Measurements from ENCODE around the gene PALLD.

PALLD gene

DNA sequence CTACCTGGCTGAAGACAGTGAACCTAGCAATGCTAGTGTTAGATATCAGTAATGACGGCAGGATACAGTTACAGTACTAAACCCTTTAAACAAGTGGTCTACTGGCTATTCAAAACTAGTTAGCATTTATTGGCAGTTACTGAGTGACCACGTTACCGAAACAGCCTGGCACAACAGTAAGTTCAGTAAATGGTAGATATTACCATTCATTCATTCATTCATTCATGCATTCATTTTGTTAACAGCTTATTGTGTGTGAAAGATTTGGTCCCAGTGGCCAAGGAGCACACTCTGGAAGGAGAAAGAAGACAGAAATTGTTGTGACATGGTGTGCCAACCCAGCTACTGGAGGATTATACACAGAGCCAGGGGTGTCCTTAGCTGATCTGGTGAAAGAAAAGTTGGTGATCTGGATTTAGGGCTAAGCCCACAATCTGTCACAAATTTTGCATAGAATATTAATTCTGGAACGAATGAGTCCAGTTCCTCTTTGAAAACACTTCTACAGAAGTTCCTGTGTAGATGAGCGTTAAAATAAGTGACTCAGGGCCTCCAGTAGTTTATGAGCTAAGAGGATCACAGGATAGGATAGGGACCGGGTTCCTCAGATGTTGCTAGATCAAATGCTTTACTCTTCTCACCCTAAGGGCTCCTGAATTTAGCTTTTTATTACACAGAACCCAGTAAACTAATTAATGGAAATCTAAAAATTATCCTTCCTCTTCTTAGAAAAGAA is 334.1 kb downstream of the PALLD start:
- no peak for DNase-seq (ENCODE audit: low read depth, low spot score)

GRCh38 chr4:168831585-168831918 is 334.7 kb downstream of the PALLD start:
- no peak for DNase-seq (ENCODE audit: low read depth, low spot score)

GRCh38 chr4:168831919-168832762 is 335.3 kb downstream of the PALLD start:
- peak; percentile 22 for DNase-seq (ENCODE audit: low read depth, low spot score)

- DNase-seq (ENCODE audit: low read depth, low spot score) = no peak
These were observed 336.1 kb downstream of the PALLD start for GRCh38 chr4:168832763-168833575.

DNA sequence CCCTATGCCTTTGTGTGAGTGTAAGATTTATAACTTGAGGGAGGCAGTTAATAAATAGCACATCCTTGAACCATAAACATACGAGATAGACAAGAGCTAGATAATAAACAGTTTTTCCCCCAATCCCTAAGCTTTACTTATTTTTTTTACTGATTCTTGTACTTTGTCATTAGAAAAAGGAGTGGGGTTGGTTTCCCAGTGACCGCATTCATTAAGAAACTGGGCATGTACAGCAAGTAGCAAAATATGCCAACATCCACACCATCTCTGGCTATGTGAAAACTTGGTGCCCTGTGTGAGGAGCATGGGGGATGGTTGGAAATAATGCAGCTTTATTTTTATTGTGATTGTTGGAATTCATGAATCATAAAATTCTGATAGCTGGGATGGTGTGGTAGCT is 337.0 kb downstream of the PALLD start:
- no peak for DNase-seq (ENCODE audit: low read depth, low spot score)

- DNase-seq (ENCODE audit: low read depth, low spot score) = no peak
These were observed 339.1 kb downstream of the PALLD start for GRCh38 chr4:168835880-168836454.

DNA sequence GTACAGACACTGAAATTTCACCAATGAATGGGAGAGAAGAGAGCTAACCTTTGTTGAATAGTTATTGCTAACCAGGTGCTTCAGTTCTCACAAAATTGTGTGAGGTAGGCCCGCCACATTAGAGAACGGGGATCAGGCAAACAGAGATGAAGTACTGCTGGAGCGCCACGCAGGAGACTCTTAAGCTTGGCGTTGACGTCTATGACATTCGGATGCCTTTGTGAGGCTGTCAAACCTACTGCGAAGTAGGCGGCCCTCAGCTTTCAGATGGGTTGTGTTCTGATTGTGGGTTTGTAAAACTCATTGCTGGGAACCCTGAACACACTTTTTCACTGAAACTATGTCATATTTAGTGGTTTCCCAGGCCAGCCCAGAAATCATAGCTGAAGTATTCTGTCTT is 339.6 kb downstream of the PALLD start:
- no peak for DNase-seq (ENCODE audit: low read depth, low spot score)

DNA sequence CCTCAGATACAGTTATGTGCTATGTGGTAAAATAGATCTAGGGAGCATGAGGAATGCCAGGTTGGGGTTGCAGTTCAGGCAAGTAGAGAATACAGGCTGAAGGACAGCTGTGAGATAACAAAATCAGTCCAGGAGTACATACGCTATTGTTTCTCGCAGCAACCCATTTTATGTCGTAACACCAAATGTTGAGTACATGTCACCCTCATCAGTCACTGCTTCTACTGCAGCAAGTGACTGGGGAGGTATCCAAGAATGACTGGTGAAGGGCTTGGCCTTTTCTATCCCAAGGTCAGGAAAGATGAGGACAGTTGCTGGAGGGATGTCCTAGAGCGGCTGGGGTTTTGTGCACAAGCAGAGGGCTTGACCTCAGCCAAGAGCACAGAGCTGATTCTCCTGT is 341.1 kb downstream of the PALLD start:
- no peak for DNase-seq (ENCODE audit: low read depth, low spot score)

DNA sequence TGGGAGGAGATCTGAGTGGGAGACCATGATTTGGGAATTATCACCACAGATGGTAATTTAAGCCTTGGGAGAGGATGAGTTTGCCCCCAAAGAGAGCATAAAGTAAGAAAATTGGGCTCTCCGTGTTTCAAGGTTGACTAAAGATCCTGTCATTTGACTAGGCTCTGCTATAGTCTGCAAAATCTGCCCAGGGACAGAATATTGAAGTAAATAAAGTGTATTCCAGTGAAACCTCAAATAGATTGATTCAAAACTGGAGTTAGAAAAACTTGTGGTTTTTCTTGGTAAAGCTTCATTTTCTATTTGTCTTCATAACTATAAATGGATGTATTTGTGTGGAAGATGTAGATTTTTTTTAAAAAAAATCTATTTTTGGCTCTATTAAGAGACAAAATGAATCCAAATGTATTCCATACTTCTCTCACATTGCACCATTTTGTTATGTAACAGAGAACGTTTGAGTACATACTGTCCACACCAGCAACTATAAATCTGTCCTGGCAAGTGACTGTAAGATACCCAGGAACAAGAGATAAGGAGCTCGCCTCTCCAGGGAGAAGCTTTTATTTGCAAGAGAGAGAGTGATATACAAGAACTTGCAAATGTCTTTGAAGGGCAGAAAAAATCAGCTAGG is 343.0 kb downstream of the PALLD start:
- no peak for DNase-seq (ENCODE audit: low read depth, low spot score)

GRCh38 chr4:168840392-168840763 is 343.5 kb downstream of the PALLD start:
- no peak for DNase-seq (ENCODE audit: low read depth, low spot score)

- no peak for DNase-seq (ENCODE audit: low read depth, low spot score)
These were observed 344.3 kb downstream of the PALLD start for GRCh38 chr4:168841000-168841671.

DNA sequence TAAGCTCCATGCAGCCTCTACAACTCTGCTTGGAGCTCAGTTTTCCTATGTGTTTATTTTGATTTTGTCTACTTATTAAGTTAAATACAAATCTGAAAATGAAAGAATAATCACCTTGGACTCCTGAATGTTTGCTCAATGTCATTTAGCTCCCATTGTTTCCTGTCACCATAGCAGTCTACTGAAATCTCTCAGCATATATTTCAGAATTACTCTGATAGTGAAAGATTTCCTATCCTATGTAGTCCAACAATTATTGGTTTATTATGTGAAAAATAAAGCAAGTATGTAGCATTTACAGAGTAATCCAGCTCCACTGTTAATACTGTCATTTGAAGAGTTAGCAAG is 344.8 kb downstream of the PALLD start:
- no peak for DNase-seq (ENCODE audit: low read depth, low spot score)

DNA sequence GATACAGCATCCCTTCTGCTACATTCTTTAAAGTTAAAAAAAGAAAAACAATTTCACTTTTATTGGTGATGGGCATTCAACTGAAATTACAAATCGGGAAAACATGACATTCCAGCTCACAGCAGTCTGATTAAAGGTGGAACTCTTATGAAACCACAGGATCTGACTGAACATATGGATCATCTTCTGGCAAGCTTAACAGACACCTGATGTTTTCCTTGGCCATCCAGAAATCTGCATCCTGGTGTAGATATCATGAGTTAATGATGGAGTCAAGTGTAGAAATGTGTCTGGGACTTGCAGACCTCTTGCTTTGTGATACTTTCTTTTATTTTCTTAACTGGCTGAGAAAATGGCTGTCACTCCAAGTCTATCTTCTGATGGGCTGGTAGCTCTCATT is 345.3 kb downstream of the PALLD start:
- no peak for DNase-seq (ENCODE audit: low read depth, low spot score)

DNA sequence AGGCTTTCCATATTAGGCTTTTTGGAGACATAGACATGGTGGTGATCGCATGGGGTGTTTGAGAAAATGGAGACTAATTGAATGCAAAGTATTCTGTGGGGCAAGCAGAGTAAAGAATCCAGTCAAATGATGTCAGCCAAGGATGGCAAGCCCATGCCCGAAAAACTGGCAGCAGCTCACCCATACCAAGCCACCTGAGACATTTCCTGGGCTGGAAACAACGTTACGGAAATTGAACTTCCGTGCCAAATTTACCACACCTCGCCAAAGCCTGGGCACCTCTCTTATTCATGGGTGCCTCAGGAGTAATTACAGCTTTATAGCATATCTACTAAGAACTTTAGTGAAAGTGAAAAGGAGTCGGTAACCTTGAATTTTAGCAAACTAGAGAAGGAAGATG is 346.8 kb downstream of the PALLD start:
- DNase-seq (ENCODE audit: low read depth, low spot score) = no peak

DNA sequence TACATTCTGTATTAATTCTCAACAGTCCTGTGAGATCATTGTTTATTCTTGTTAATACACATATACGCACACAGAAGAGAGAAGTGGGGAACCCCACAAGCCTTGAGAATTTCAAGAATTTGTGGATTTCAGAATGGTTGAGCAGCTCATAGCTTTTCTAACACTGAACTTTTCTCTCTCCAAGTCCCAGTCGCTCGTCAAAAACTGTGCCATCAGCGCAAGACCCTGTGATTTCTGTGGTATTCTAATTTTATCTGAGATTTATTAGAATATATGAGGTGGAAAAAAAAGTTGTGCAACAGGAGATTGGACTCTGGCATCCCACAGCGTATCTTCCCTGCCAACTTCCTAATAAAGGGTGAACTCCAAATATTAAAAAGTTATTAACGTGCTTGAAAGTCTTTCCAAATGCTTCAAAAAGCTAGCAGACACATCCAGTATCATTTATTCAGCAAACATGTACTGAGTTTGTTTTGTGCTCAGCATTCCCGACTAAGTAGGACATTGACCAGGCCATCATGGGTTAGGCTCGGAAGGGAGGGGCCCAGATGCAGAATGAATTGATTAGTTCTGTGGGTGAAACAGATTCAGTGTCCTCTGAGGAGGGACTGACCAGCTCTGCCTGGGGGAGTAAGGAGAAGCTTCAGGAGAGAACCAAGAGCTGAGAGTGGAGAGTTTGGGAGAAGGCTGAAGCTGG is 347.6 kb downstream of the PALLD start:
- no peak for DNase-seq (ENCODE audit: low read depth, low spot score)

- no peak for DNase-seq (ENCODE audit: low read depth, low spot score)
These were observed 349.0 kb downstream of the PALLD start for GRCh38 chr4:168845897-168846296.

DNA sequence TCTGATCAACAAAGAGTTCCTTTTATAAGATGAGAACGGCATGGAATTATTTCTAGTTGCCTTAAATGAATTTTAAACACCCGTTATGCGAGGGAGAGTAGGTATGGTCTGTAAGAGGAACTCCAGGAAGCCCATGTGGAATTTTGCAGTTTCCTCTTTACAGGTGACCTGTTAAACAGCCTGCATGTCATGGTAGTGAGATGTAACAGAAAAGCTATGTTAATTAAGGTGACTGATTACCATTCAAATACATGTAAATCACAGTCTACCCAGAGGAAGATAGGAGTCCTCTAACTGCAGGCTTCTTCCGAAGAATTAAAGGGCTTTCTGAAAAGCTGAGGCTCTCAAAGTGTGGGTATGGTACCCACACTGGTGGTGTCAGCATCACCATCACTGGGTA is 349.6 kb downstream of the PALLD start:
- DNase-seq (ENCODE audit: low read depth, low spot score) = no peak

- no peak for DNase-seq (ENCODE audit: low read depth, low spot score)
These were observed 351.1 kb downstream of the PALLD start for GRCh38 chr4:168847771-168848502.

DNA sequence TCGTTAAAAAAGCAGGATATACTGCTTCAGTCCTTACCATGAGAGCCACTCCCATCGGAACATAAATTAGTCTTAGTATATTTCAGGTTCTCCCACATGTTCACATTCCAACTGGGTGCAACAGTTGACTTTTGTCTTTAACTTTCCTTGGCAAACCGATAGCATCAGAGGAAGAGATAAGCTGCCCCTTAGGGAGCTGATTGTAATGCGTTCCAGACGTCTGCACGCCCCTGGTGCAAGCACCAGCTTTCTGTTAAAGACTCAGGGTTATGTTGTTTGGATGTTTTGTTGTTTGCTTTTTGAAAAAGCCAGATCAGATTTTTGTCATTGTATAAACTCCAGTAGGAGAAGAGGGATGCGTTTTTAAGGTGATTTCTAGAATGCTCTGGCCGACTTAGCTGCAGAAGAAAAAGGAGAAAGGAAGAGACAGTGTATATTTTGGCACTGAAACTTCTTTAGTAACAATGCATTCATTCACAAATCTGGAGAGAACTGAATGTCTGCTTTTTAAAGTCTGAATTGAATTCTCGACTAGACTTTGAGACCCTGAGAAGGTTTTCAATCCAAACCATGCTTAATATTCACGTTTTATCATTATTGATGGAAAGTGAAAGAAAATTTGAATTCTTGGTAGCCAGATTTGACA is 352.3 kb downstream of the PALLD start:
- DNase-seq (ENCODE audit: low read depth, low spot score) = no peak

Data from activated naive CD8-positive, alpha-beta T cell treated with anti-CD3 and anti-CD28 coated beads, Interleukin-2, amount 50 U/mL, for 16 hours (primary cell).